ENCODE measurements around the gene ANK2. TPM values are rescaled to one million over a fixed set of nuclear protein-coding genes. Genes with fewer than 3 reads are reported as not detected.

ANK2 gene
- total RNA-seq, 2 experiments from 2014 or later: 0.38 to 4.0 TPM

DNA sequence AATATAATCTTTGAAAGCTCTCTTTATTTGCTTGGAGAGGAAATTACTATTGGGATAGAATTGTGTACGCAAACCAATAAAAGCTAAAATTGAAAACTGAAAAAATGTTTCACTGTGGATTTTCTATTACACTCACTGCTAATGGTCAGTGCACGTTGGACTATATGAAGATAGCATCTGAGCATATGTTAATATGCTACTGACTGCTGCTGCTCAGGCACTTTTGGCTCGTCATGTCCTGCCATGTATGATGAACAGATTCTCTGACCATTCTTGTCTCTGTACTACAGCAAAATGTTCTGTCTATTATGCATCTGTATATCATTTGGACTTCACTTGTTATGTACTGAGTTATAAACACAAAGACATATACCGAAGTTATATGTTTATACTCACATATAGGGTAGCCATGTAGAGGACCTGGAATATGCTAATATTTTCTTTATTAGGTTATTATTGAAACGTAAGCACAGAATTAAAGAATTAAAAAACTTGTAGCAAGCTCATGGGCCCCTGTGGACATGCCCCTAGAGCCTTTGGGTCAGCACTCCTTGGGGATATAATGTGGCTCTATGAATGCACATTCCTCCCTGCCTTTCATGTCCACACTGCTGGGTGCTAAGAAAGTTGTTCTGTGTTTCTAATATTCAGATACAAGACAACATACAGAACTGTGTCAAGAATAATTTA, 120.8 kb downstream of the ANK2 start:
- no TSS peak for BruUV-seq (replicated peaks)
- intact Hi-C loops (cut with micrococcal nuclease; ENCODE audit: unreplicated experiment): no loop called here

GRCh38 chr4:113170805-113171468, 121.5 kb downstream of the ANK2 start:
- no peak for DNase-seq (ENCODE audit: low spot score)
- H4K20me1 ChIP-seq (ENCODE audit: insufficient read depth, low read length): no peaks in the 10 kb centered on the region; the same call in 1 of the 2 replicates
- H3K4me2 ChIP-seq (ENCODE audit: low read length): no peak overlapping the region
- H3K36me3 ChIP-seq (ENCODE audit: insufficient read depth, low read length): no peaks in the 10 kb centered on the region
- no peak overlapping the region for H3K4me3 ChIP-seq (ENCODE audit: low read depth, low read length, poor library complexity, severe bottlenecking)
- no peaks in the 10 kb centered on the region for H3K9me3 ChIP-seq (ENCODE audit: low read length)
- TF ChIP-seq, protein P1, sequence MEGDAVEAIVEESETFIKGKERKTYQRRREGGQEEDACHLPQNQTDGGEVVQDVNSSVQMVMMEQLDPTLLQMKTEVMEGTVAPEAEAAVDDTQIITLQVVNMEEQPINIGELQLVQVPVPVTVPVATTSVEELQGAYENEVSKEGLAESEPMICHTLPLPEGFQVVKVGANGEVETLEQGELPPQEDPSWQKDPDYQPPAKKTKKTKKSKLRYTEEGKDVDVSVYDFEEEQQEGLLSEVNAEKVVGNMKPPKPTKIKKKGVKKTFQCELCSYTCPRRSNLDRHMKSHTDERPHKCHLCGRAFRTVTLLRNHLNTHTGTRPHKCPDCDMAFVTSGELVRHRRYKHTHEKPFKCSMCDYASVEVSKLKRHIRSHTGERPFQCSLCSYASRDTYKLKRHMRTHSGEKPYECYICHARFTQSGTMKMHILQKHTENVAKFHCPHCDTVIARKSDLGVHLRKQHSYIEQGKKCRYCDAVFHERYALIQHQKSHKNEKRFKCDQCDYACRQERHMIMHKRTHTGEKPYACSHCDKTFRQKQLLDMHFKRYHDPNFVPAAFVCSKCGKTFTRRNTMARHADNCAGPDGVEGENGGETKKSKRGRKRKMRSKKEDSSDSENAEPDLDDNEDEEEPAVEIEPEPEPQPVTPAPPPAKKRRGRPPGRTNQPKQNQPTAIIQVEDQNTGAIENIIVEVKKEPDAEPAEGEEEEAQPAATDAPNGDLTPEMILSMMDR (conservative IDR thresholded peaks at IDR 0.05; ENCODE audit: low read length): no peak
- TF ChIP-seq EZH2phosphoT487 (IDR thresholded peaks at IDR 0.05; ENCODE audit: borderline replicate concordance, low read depth, low read length): no peak
- intact Hi-C loops (cut with micrococcal nuclease; ENCODE audit: unreplicated experiment): no loop called here
- no peaks in the 10 kb centered on the region for H3K79me2 ChIP-seq (ENCODE audit: insufficient read depth, low read depth, low read length)
- no peak overlapping the region for H2AFZ ChIP-seq (ENCODE audit: low read length)
- POLR2A ChIA-PET: no interaction called here
- CTCF ChIA-PET (ENCODE audit: unreplicated experiment): no interaction called here
- BruUV-seq (replicated peaks): no TSS peak
- H3K9me2 ChIP-seq (ENCODE audit: insufficient read depth, low read length): no peaks in the 10 kb centered on the region
- H3K27ac ChIP-seq (ENCODE audit: low read depth, low read length, poor library complexity, severe bottlenecking): no peak overlapping the region
- H3K4me1 ChIP-seq (ENCODE audit: insufficient read depth, low read length, poor library complexity, severe bottlenecking): no peaks in the 10 kb centered on the region

More for the DNA sequence above, 120.8 kb downstream of the ANK2 start:
- Histone ChIP-seq H2AFZ (ENCODE audit: low read length) (no peak overlapping the region), H4K20me1 (ENCODE audit: insufficient read depth, low read length) (no peaks in the 10 kb centered on the region; the same call in 1 of the 2 replicates), H3K4me3 (ENCODE audit: low read depth, low read length, poor library complexity, severe bottlenecking) (no peak overlapping the region), H3K9me2 (ENCODE audit: insufficient read depth, low read length) (no peaks in the 10 kb centered on the region), H3K27ac (ENCODE audit: low read depth, low read length, poor library complexity, severe bottlenecking) (no peak overlapping the region), H3K79me2 (ENCODE audit: insufficient read depth, low read depth, low read length) (no peaks in the 10 kb centered on the region), H3K36me3 (ENCODE audit: insufficient read depth, low read length) (no peaks in the 10 kb centered on the region), H3K4me1 (ENCODE audit: insufficient read depth, low read length, poor library complexity, severe bottlenecking) (no peaks in the 10 kb centered on the region), H3K4me2 (ENCODE audit: low read length) (no peak overlapping the region), H3K9me3 (ENCODE audit: low read length) (no peaks in the 10 kb centered on the region)
- CTCF ChIA-PET (ENCODE audit: unreplicated experiment): no interaction called here
- POLR2A ChIA-PET: no interaction called here
- DNase-seq (ENCODE audit: low spot score): no peak
- TF ChIP-seq EZH2phosphoT487 (IDR thresholded peaks at IDR 0.05; ENCODE audit: borderline replicate concordance, low read depth, low read length): no peak
- TF ChIP-seq, protein P1 (conservative IDR thresholded peaks at IDR 0.05; ENCODE audit: low read length): no peak
